GM20431 (cell line): ENCODE measurements around the gene TAF1D.
"Not testable (repeated sequence)": the region's sequence is repeated elsewhere in the genome, so short reads cannot be mapped to it uniquely, and the experiment has no call there.

ENCODE experiments used
- in situ Hi-C: fragments of 300-500 bp; cut with MseI, MboI; formaldehyde crosslinking; loops from one replicate; pipeline ENCODE4 v1.15.0; 2020; ENCODE audit warnings: low sequenced_read_pairs; ENCODE audit not compliant: unreplicated experiment

The TAF1D gene, protein sequence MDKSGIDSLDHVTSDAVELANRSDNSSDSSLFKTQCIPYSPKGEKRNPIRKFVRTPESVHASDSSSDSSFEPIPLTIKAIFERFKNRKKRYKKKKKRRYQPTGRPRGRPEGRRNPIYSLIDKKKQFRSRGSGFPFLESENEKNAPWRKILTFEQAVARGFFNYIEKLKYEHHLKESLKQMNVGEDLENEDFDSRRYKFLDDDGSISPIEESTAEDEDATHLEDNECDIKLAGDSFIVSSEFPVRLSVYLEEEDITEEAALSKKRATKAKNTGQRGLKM

DNA sequence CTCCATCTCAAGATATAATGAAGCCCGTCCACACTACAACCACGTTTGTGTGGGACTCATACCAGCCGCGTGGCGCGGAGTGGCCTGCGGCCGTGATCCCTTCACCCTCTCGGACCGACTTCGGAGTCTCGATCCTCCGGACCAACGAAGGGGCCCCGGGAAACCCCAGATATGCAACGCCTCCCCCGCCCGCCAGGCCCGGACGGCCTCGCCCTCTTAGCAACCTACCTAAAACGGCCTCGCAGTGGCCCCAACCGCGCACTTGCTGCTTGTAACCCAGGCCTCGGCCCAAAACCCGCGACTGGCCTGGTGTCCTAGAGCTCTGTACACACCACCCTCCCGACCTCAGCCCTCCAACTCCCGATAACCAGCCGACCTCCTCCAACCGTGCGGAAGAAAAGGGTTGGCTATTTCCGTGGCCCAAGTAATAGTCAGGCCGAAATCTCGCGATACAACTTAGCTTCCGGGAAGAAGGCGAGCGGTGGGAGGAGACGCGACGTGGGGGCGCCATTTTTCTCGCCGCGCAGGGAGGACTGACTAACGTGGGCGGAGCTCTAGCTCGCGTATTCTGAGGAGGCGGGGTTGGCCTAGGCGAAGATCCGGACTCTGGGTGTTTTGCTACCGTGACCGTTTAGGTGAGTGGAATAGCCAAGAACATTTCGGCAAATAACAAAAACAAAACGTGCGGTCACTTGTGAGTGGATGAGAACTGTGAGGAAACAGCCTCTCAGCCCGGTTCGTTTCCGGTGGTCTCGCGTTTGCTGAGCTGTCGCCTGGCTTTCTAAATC, at the start of gene TAF1D, which contains the start of gene C11orf54:
Gene TAF1D (minus strand): TSS at position 402 of the 788 bp plus-strand sequence. CDS start 2,191 bp downstream, outside the sequence.
Gene C11orf54 (plus strand): TSS at position 579 of the 788 bp plus-strand sequence. CDS start 5,722 bp downstream, outside the sequence.
- in situ Hi-C loops, result no loop called here

DNA sequence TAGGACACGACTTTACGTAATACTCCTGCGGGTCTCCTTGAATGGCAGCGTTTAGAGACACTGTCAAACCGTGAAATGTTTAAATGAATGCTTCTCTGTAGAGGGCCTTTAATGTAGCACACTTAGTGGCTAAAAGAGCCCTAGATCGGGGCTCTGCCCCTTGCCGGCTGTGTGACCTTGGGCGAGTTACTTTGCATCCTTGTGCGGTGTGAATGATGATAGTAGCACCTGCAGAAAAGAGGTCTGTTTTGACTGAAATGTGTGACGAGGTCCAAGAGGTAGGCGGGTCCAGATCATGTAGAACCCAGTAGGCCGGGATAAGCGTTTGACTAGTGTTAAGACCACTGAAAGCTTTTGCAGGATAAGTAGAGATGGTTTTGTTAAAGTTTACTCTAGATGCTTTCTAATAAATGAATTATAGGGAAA, 43.7 kb upstream of the TAF1D start:
- in situ Hi-C loops, result no loop called here

DNA sequence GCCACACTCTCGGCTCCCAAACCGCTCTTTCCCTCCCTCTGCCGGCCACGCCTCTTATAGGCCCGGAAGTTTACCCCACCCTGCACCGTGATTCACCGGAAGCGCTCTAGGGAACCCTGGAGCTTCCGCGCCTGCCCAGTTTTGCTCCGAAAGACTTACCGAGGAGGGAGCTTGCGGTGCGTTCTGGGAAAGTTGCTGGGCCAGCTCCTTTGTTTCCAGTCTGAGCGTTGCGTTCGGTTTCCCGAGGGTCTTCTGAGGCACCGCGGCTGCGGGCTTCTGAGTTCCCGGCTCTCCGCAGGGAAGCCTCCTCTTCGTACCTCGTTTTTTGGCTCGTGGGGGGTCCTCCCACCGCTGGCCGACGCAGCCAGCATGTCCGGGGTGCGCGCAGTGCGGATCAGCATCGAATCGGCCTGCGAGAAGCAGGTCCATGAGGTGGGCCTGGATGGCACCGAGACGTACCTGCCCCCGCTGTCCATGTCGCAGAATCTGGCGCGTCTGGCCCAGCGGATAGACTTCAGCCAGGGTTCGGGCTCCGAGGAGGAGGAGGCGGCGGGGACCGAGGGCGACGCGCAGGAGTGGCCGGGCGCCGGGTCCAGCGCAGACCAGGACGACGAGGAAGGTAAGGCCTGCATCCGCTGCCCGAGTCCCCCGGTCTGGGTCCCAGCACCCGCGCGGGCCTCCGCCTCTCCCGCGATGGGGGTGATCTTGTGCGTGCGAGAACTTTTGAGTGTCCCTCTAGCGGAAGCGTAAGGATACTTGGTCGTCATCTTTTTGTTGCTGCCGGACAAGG, 43.0 kb upstream of the TAF1D start, which contains the start of gene MED17:
Gene MED17 (plus strand): TSS at position 138 of the 790 bp plus-strand sequence. CDS start 232 bp downstream, at position 370.
- in situ Hi-C loops, result no loop called here

DNA sequence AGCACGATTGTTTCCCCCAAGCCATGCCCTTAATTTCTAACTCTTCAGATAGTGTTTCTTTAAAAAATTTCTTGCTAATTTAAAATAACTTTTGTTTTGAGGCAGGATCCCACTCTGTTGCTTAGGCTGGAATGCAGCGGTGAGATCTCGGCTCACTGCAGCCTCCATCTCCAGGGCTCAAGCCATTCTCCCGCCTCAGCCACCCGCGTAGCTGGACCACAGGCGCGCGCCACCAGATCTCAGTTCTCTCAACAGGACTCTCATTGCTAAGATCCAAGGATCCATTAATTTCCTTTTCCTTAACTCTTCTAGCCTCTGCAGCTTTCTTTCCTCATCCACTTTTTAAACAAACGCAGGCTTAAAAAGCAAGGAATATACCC, 42.5 kb upstream of the TAF1D start:
- in situ Hi-C loops, result no loop called here

DNA sequence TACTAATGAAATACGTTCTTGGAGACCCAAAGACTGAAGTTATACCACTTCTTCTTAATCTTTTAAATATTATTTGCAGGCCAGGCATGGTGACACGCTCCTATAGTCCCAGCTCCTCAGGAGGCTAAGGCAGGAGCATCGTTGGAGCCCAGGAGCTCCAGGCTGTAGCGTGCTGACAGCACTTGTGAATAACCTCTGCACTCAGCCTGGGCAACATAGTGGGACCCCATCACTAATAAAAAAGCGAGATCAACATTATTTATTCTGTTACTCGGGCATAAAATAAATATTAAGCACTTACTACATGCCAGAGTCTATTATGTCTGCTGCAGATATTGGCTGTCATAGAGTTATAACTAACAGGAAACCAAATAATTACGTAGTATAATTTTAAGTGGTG, 42.1 kb upstream of the TAF1D start:
- in situ Hi-C loops, result no loop called here

DNA sequence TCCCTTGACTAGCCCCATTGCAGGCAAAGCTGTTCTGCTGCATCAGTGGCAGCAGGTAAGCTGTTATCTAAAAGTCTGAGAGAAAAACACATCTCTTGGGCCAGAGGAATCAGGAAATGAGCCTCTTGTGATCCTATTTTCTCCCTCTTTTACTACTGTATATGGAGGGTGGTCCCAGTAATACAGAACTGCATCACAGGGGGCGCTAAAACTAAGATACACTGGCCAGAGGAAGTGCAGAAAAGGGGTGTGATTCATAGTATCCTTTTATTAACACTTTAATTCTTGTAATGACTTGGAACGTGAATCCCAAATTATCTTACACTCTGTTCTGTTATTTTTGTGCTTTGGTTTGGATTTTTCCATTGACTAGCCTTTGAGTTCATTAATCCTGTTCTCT, 34.0 kb upstream of the TAF1D start:
- in situ Hi-C loops, result no loop called here

DNA sequence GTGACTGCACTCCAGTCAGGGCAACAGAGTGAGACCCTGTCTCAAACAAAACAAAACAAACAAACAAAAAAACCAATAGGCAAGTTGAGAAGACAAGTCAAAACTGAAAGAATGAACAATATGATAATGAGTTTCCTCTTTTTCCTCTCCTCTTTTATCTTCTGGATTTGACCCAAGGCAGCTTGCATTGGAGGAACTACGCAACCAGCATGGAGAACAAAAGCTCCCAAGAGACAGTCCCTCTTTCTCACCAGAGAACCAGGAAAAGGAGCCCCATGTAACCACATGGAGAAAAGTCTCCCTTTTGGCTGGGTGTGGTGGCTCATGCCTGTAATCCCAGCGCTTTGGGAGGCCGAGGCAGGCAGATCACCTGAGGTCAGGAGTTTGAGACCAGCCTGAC, 33.3 kb upstream of the TAF1D start:
- in situ Hi-C loops, result not testable (repeated sequence)

DNA sequence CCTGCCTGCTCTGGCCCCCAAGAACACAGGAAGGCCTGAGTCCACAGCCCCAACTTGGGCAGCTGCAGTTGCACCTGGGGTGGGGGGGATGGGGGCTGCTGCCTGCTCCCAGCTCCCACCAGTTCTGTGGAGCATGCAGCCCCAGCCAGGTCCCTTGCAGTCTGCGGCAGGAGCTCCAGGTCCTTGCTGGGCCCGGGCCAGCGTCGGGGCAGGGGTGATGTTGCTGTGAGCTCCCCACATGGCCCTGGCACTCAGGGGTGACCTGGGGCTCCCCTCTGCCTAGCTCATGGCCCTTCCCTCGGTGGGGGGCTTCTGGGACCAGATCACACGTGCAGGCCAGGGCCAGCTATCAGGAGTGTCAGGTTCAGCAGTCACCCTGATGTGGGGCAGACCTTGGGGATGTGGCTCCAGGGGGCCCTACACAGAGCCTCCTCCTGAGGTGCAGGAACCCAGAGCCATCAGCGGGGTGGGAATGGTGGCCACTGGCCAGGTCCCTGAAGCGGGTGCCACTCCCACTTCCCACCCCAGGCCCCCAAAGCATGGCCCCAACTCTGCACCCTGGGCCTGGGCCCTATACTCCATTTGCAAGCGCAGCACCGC, 32.4 kb upstream of the TAF1D start:
- in situ Hi-C loops, result no loop called here

DNA sequence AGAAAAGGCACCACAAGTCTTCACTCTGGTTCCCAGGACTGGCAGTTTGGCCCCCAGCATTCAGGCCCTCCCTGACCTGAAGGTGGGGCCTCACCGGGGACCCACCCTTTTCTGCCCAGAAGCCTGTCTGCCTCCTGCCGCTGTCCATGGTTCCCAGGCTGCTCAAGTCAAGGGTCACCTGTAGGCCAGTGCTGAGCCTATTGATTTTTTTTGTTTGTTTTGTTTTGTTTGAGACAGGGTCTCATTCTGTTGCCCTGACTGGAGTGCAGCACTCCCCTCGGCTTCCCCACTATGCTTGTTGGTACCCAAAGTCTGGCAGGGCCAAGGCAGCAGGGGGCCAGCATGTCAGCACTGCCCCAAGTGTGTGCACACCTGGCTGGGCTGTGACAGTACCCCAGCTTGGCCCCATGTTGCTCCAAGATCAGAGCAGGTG, 31.8 kb upstream of the TAF1D start:
- in situ Hi-C loops, result no loop called here

DNA sequence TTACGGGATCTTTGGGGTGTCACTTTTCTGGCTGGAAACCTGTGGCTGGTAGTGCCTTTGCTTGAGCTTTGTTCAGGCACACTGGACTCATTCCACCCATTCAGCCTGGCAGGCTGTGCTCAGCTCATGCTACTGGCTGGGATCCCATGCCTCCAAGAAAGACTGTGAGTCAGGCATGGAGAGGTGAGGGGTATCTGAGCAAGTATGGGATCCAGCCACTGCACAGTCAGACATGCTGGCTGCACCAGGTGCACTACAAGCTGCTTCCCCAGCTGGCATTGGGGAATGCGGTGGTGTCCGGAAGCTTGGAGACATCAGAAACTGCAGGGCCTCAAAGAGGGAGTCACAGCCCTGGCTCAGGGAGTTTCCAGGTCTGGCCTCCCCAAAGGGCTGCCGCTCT, 30.8 kb upstream of the TAF1D start:
- in situ Hi-C loops, result no loop called here

DNA sequence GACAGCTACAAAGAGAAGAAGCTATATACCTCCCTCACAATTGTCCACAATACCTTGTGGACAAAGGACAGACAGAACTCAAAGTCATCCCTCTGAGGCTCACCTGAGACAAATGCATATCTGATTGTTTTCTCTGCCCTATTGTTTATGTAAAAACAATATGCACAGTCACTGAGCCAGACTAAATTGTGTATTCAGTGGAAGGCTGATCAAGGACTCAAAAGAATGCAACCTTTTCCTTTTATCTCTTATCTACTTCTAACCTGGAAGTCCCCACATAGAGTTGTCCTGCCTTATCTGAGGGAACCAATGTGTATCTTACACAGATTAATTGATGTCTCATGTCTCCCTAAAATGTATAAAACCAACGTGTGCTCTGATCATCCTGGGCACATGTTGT, 28.9 kb upstream of the TAF1D start:
- in situ Hi-C loops, result no loop called here

DNA sequence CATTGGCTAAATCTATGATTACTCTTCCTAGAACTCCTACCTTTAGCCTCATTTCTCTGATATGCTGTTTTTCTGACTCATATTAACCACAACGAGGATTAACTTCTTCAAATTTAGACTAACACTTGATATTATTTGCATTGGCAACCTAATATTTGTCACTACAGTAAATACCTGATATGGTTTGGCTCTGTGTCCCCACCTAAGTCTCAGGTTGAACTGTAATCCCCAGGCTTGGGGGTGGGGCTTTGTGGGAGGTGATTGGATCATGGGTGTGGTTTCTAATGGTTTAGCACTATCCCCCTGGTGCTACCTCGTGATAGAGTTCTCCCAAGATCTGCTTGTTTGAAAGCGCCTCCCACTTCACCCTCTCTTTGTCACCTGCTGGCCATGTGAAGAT, 25.7 kb upstream of the TAF1D start:
- in situ Hi-C loops, result no loop called here

DNA sequence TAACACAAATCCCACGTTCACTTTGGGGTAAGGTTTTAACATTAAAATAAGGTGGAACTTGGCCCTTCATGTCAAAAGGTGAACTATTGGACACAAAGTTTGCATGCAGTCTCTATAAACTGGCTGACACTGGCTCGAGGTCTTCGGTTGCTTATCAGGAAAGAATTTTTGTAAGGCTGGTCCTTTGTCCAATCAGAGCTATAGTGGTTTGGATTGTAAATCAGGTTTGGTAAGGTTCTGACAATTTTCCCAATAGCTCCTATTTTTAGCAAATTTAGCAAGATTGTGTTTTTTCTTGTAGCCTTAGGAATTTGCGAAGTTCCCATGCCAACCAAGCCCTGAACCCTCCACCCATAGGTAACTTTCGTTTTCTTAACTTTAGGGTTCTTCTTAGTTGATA, 25.2 kb upstream of the TAF1D start:
- in situ Hi-C loops, result no loop called here

DNA sequence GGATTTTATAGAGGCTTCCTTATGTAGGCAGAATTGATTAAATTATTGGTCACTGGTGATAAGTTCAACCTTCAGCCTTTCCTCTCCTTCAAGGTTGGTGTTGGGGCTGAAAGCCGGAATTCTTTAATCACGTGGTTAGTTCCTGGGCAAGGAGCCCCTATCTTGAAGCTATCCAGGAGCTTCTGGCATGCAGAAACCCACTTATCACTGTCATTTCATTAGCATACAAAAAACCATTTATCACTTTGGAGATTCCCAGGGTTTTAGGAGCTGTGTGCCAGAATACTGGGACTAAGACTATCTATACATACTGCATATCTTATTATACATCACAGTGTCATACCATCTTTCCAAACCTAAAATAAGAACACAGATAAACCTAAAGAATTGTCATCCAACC, 24.3 kb upstream of the TAF1D start:
- in situ Hi-C loops, result no loop called here

DNA sequence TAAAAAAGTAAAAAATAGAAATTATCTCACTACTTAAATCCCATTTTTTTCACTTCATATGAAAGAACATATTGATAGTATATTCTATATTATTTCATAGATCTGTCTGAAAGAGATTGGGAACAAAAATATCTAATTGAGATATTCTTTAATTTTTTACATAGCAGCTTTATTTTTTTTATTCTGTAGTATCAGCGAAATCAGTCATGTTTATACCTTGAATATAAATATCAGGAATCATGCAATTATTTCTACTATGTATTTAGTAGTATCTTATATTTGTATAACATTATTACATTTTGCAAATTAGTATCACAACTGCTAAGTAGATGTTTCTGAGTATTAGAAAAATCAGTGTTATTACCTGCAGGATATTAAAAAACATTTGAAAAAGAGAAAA, 20.6 kb upstream of the TAF1D start:
- in situ Hi-C loops, result no loop called here

DNA sequence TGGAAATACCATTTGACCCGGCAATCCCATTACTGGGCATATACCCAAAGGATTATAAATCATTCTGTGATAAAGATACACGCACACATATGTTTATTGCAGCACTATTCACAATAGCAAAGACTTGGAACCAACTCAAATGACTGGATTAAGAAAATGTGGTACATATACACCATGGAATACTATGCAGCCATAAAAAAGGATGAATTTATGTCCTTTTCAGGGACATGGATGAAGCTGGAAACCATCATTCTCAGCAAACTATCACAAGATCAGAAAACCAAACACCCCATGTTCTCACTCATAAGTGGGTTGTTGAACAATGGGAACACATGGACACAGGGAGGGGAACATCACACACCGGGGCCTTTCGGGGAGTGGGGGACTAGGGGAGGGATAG, 17.8 kb upstream of the TAF1D start:
- in situ Hi-C loops, result not testable (repeated sequence)

DNA sequence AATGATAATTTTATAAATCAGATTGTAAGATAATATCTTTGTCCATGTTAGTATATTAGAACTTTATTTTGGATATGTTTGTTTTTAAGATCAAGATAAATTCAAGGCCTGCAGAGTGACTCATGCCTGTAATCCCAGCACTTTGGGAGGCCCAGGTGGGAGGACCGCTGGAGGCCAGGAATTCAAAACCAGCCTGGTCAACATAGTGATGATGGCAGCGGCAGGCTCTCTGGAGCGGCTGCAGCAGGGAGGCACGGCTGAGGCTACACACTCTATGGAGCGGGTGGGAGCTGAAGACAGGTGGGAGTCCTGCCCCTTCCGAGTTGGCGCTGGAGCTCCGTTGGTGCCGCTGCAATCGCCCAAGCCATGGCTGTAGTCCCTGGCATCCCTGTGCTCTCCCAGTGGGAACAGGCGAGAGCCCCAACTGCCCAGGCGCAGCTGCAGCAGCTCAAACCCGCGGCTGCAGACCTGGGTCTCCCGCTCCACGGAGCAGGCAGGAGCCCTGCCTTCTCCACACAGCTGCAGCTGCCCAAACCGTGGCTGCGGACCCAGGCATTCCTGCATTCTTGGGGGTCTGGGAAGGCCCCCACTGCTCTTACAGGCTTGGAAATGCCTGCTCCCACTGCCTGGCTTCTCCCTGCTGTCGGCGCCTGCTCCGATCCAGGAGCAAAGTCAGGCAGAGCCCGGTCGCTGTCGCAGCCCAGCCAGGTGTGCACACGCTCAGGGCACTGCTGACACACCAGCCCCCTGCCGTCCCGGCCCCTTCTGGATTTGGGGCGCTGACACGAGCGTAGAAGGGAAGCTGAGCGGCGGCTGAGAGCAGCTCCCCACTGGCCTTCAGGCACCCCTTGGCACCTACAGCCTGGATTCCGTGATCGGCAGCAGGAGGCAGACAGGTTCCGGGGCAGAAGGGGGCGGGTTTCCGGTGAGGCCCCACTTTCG, 16.9 kb upstream of the TAF1D start:
- in situ Hi-C loops, result no loop called here

DNA sequence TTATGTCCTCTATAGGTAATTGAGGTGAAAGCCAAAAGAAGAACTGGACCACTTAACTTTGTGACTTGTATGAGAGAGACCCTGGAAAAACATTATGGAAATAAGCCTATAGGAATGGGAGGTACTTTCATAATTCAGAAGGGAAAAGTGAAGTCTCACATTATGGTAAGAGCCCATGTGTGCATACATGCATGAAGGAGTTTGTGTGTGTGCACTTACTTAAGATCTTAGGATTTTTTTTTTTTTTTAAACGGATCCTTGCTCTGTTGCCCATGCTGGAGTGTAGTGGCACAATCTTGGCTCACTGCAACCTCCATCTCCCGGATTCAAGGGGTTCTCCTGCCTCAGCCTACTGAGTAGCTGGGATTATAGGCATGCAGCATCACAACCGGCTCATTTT, 16.0 kb upstream of the TAF1D start:
- in situ Hi-C loops, result no loop called here

DNA sequence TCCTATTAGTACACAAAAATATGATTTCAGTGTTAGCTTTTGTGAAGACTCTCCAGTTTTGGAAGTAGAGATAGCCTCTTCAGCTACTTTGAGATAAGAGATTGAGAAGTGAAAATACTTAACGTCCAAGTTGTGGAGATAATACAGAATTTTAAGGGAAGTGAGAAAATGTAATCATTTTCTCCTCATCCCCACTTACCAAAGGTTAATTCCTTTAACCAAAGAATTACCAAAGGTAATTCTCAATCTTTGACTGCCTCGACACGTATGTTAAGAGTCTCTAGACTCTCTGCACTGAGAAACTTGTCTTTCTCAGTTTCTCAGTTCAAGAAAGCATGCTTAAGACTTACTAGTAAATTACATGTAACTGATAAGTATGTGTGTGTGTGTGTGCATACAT, 15.5 kb upstream of the TAF1D start:
- in situ Hi-C loops, result no loop called here
